Duodenal mucosa (tissue), 2 donors: ENCODE measurements around the gene ST3GAL4.
"Not testable (repeated sequence)": the region's sequence is repeated elsewhere in the genome, so short reads cannot be mapped to it uniquely, and the experiment has no call there.

ENCODE experiments used
- H3K27ac ChIP-seq: one replicate; pipeline ENCODE4 v1.7.0; 2013; ENCODE audit warnings: low read depth, low read length
- H3K27me3 ChIP-seq, 2 donors: one replicate each; pipeline ENCODE4 v1.7.0; 2013; ENCODE audit warnings: low read length in 2 of 2, control low read depth in 1 of 2; ENCODE audit not compliant: insufficient read depth in 2 of 2, control insufficient read depth in 1 of 2
- H3K36me3 ChIP-seq, 2 donors: one replicate each; pipeline ENCODE4 v1.7.0; 2013; ENCODE audit warnings: low read length in 2 of 2, control low read depth in 1 of 2; ENCODE audit not compliant: insufficient read depth in 2 of 2, control insufficient read depth in 1 of 2
- H3K4me1 ChIP-seq, 2 donors: one replicate each; pipeline ENCODE4 v1.7.0; 2013; ENCODE audit warnings: low read length in 2 of 2, control low read depth in 1 of 2; ENCODE audit not compliant: insufficient read depth in 2 of 2, control insufficient read depth in 1 of 2
- H3K4me3 ChIP-seq, 2 donors: one replicate each; pipeline ENCODE4 v1.7.0; 2013; ENCODE audit warnings: low read length in 2 of 2, low read depth in 1 of 2
- H3K9ac ChIP-seq, 2 donors: one replicate each; pipeline ENCODE4 v1.7.0; 2013; ENCODE audit warnings: low read length in 2 of 2, low read depth in 1 of 2
- H3K9me3 ChIP-seq, 2 donors: one replicate each; pipeline ENCODE4 v1.7.0; 2013; ENCODE audit warnings: low read length in 2 of 2, control low read depth in 1 of 2; ENCODE audit not compliant: control insufficient read depth in 1 of 2

Gene ST3GAL4

GRCh38 chr11:126373389-126374066 is 18.0 kb downstream of the ST3GAL4 start:
- not testable (repeated sequence) for H3K9ac ChIP-seq, H3K9me3 ChIP-seq, H3K36me3 ChIP-seq, H3K4me1 ChIP-seq, H3K4me3 ChIP-seq, H3K27me3 ChIP-seq, H3K27ac ChIP-seq

- not testable (repeated sequence) for H3K4me1 ChIP-seq, H3K27ac ChIP-seq
These were observed 19.2 kb downstream of the ST3GAL4 start for GRCh38 chr11:126374562-126375300.

GRCh38 chr11:126375726-126376125 is 20.2 kb downstream of the ST3GAL4 start:
- Histone ChIP-seq H3K4me1 (no peaks in the 10 kb centered on the region), H3K9me3 (no peaks in the 10 kb centered on the region), H3K27ac (no peak overlapping the region), H3K9ac (no peak overlapping the region), H3K27me3 (no peaks in the 10 kb centered on the region), H3K36me3 (no peaks in the 10 kb centered on the region), H3K4me3 (no peak overlapping the region)

More at GRCh38 chr11:126374562-126375300, 19.2 kb downstream of the ST3GAL4 start:
- H3K9ac ChIP-seq, H3K36me3 ChIP-seq, H3K4me3 ChIP-seq, H3K9me3 ChIP-seq, H3K27me3 ChIP-seq: not testable (repeated sequence)

GRCh38 chr11:126378763-126379162 is 23.3 kb downstream of the ST3GAL4 start:
- Histone ChIP-seq H3K36me3 (no peaks in the 10 kb centered on the region), H3K4me3 (no peak overlapping the region), H3K4me1 (no peaks in the 10 kb centered on the region), H3K27me3 (no peaks in the 10 kb centered on the region), H3K9ac (no peak overlapping the region), H3K27ac (no peak overlapping the region), H3K9me3 (no peaks in the 10 kb centered on the region)

GRCh38 chr11:126380909-126381308 is 25.4 kb downstream of the ST3GAL4 start:
- Histone ChIP-seq H3K4me1 (no peaks in the 10 kb centered on the region), H3K9ac (no peak overlapping the region), H3K9me3 (no peaks in the 10 kb centered on the region), H3K27ac (no peak overlapping the region), H3K36me3 (no peaks in the 10 kb centered on the region), H3K27me3 (no peaks in the 10 kb centered on the region), H3K4me3 (no peak overlapping the region)

- not testable (repeated sequence) for H3K4me3 ChIP-seq, H3K36me3 ChIP-seq, H3K9me3 ChIP-seq, H3K9ac ChIP-seq, H3K4me1 ChIP-seq, H3K27me3 ChIP-seq, H3K27ac ChIP-seq
These were observed 26.5 kb downstream of the ST3GAL4 start for GRCh38 chr11:126381960-126382359.

- not testable (repeated sequence) for H3K4me1 ChIP-seq, H3K4me3 ChIP-seq, H3K9ac ChIP-seq, H3K9me3 ChIP-seq, H3K27me3 ChIP-seq, H3K27ac ChIP-seq, H3K36me3 ChIP-seq
These were observed 27.2 kb downstream of the ST3GAL4 start for GRCh38 chr11:126382641-126383040.

- H3K27me3 ChIP-seq: no peaks in the 10 kb centered on the region
- H3K9ac ChIP-seq: no peak overlapping the region
- no peak overlapping the region for H3K4me3 ChIP-seq
- no peaks in the 10 kb centered on the region for H3K36me3 ChIP-seq
- H3K4me1 ChIP-seq: peaks cover 0 to 4% of the 10 kb centered on the region in 2 donors
- no peak overlapping the region for H3K27ac ChIP-seq
- H3K9me3 ChIP-seq: no peaks in the 10 kb centered on the region
These were observed 28.2 kb downstream of the ST3GAL4 start for GRCh38 chr11:126383339-126384335.

GRCh38 chr11:126384449-126385070 is 29.1 kb downstream of the ST3GAL4 start:
- Histone ChIP-seq H3K36me3 (no peaks in the 10 kb centered on the region), H3K27me3 (no peaks in the 10 kb centered on the region), H3K9me3 (no peaks in the 10 kb centered on the region), H3K9ac (no peak overlapping the region), H3K4me3 (no peak overlapping the region), H3K27ac (no peak overlapping the region), H3K4me1 (peaks cover 0 to 4% of the 10 kb centered on the region in 2 donors)
